NCI-H2196 treated with DMSO at 0.1 percent for 48 hours (cell line): ENCODE results near the gene SPAM1.
"Not testable (repeated sequence)": the region's sequence is repeated elsewhere in the genome, so short reads cannot be mapped to it uniquely, and the experiment has no call there.

Source experiments
- DNase-seq: peaks from one replicate; lab custom pipeline; 2025; ENCODE audit not compliant: unreplicated experiment; lab: John Stamatoyannopoulos, UW

The SPAM1 gene, protein sequence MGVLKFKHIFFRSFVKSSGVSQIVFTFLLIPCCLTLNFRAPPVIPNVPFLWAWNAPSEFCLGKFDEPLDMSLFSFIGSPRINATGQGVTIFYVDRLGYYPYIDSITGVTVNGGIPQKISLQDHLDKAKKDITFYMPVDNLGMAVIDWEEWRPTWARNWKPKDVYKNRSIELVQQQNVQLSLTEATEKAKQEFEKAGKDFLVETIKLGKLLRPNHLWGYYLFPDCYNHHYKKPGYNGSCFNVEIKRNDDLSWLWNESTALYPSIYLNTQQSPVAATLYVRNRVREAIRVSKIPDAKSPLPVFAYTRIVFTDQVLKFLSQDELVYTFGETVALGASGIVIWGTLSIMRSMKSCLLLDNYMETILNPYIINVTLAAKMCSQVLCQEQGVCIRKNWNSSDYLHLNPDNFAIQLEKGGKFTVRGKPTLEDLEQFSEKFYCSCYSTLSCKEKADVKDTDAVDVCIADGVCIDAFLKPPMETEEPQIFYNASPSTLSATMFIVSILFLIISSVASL

DNA sequence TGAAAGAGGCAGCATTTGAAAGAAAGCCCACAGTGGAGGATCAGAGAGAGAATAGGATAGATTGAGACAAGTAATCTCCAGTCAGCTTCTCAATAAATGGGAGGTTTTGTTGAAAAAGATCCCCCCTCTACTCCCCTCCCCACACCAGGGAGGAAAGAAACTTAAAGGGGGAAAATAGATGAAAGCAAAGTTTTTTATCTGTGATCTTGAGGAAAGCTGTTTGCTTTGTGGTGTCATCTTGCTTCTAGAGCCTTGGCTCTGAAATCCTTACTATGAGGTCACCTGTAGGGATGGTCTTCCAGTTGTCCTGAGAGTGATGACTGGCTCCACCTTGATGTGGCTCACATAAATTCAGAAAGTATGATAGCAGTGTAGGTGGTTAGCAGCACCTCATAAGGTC, at the start of gene SPAM1:
TSS of gene SPAM1 (plus strand) at position 301 of the 400 bp plus-strand sequence. CDS start 28,330 bp downstream, outside the sequence.
- no peak for DNase-seq

DNA sequence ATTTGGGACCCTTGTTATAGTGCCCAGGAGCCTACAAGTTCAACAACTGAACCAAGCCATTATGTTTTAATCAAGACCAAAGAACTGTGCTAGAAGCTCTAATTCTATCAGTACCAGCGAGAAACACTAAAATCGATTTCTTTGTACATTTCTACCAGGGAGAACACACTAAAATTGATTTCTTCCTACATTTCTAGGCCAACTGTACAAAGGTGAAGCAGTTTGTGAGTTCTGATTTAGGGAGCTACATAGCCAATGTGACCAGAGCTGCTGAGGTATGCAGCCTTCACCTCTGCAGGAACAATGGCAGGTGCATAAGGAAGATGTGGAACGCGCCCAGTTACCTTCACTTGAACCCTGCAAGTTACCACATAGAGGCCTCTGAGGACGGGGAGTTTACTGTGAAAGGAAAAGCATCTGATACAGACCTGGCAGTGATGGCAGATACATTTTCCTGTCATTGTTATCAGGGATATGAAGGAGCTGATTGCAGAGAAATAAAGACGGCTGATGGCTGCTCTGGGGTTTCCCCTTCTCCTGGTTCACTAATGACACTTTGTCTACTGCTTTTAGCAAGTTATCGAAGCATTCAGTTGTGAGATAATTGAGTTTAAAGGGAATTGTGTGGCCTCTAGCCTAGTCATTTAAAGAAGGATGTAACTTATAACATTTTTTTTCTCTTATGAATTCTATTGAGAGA, 48.3 kb upstream of the SPAM1 start:
- no peak for DNase-seq

DNA sequence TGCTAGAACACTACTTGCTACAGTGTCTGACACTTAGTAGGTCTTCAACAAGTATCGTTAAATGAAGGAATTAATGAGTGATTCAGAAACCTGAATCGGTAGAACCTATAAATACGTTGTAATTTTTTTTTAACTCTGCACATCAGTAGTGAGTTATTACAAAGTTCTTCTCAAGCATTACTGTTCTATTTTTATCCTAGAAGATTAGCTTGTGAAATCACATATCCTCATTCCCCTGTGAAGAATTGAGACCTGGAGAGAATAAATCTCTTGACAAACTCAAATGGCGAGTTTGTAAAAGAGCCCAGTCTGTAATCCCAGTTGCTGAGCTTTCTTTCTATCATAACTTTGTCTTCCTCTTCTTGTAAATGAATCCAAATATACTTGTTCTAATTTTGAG, 45.4 kb upstream of the SPAM1 start:
- no peak for DNase-seq

DNA sequence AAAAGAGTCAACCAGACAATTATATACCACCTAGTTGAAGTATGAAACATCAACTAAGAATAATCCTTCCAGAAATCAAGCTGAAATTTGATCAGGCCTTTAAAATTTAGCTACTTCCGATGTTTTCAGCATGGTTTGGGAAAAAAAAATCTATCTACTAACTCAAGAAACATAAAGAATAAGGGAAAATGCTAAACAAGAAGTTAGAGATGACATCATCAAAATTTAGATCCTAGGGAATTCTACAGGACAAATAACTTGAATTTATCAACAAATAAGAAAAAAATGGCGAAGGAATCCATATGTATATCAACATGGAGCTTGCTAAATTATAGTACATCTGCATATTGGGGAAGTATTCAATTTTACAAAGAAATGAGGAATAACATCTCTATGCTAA, 43.7 kb upstream of the SPAM1 start:
- no peak for DNase-seq

DNA sequence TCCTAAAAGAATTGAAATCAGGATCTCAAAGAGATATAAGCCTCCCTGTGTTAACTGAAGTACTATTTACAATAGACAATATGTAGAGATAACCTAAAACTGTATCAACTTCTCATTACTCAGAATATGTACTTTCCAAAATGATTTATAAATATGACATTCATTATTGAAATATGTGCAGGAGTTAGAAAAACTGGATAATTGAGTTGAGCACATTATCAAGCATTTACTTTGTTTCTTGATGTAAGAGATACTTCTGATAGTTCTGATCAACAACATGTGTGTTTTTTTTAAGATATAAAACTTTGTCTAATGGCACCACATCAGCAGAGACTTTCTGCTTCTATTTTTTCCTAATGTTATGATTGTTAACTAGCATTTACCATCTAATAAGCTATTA, 41.9 kb upstream of the SPAM1 start:
- DNase-seq = no peak

DNA sequence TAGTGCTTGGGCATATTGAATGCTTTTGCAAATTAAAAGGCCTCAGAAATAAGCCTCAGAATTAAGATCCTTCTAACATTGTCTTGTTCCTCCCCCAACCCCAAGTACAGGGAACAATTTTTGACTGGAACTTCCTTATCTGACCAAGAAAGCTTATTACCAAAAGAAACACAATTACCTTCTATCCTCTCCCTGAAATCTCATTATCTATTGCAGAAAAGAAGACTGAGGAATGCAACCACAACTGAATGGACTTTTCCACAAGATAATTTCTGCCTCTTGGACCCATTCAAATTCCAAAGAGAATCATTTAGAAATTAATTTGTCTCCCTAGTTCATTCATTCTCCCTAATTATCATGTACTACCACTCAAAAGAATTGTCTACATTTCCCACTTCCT, 36.8 kb upstream of the SPAM1 start:
- no peak for DNase-seq

DNA sequence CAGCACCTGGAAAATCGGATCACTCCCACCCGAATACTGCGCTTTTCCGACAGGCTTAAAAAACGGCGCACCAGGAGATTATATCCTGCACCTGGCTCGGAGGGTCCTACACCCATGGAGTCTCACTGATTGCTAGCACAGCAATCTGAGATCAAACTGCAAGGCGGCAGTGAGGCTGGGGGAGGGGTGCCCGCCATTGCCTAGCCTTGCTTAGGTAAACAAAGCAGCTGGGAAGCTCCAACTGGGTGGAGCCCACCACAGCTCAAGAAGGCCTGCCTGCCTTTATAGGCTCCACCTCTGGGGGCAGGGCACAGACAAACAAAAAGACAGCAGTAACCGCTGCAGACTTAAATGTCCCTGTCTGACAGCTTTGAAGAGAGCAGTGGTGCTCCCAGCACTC, 30.3 kb upstream of the SPAM1 start:
- DNase-seq = not testable (repeated sequence)

DNA sequence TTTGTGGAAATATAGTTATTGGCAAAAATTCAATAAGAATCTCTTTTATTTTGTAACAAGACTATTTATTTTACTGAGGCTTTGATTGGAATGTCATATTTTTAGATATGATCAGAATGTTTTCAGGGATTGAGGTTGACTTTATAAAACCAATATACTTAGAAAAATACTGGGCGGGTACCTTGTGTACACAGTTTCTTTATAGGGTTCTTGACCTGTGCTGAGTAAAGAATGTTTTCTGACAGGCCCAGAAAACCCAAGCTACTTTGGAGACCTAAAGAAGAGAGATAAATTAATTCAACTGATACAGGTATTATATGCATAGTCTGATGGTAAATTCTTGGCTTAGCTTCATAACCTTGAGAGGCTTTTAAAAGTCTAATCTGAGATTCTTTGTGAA, 23.9 kb upstream of the SPAM1 start:
- DNase-seq = no peak

DNA sequence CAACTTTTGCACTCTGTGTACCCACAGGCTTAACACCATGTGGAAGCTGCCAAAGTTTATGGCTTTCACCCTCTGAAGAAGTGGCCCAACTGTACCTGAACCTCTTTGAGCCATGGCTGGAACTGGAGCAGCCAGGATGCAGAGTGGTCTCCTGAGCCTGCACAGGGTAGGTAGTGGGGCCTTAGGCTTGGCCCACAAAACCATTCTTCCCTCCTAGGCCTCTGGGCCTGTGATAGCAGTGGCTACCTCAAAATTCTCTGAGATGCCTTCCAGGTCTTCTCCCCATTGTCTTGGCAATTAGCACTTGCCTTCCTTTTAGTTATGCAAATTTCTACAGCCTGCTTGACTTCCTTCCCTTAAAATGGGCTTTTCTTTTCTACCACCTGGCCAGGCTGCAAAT, 19.3 kb upstream of the SPAM1 start:
- no peak for DNase-seq

DNA sequence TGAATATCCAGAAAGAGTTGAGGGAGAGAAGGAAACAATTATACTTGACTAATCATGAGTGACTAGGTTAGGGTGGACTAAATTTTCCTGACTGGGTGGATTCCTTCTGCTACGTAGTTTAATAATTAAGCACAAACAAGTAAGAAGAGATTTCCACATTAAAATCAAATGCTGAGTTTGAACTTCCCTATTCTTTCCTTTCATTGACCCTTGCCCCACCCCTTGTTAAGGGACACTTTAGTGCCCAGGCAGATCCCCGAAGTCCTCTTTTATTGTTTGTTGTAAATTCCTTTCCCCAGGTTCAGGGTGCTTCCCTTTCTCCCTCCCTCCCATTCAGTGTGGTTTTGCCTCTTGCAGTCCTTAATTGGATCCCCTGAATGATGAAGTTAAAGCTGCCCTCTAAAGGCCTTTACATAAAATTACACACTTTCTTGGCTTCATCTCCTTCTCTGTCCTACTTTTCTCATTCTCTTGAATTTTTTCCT, 8.8 kb upstream of the SPAM1 start:
- DNase-seq = no peak

DNA sequence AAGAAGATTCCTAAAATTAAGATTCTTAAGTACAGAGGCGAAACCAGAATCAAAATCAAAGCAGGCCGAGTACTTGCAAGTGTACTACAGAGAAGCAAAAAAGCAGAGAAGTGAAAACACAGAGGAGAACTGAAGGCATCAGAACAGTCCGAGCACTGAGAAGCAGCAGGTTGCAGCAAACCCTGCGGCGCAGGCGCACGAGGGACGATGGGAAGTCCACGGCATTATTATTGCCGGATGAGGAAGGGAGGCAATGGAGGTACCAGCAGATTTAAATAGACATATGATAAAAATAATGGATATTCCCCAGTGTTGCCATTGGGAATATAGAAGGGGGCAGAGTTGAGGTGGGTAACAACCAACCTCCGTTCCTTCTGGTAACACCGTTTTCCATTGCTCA, 7.2 kb upstream of the SPAM1 start:
- DNase-seq = no peak

DNA sequence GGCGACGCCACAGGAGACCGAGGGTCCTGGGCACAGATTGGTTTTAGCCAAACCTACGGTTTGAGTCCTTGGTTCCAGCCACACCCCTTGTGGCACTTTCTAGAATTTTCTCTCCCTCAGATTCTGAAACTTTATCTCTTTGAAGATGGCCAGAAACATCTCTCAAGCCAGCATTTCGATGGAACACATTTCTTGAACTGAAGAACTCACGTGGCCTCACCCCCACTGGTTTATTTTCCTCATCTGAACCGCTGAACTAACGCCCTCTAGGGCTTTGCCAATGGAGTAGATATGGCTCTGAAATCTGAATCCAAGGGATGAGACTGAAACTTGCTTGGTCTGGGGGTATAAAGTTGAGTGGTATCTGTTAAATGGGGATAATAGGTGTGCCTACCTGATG, 6.7 kb upstream of the SPAM1 start:
- DNase-seq = no peak

DNA sequence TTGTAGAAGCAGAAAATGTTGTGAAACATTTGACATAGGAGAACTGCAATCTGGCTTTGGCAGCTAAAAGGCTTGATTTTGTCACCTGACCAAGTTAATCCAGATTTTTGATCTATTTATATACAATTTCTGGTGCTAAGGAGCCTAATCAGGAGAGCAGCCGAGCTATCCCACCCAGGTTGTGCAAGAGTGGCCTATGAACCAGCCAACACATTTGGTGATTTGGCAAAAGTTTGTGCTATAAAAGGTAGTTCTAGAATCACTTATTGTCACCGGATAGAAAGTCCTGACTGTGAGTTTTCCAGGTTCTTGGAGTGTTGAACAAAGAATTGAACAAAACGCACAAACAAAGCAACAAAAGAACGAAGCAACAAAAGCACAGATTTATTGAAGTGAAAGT, 1.4 kb upstream of the SPAM1 start:
- DNase-seq = no peak

DNA sequence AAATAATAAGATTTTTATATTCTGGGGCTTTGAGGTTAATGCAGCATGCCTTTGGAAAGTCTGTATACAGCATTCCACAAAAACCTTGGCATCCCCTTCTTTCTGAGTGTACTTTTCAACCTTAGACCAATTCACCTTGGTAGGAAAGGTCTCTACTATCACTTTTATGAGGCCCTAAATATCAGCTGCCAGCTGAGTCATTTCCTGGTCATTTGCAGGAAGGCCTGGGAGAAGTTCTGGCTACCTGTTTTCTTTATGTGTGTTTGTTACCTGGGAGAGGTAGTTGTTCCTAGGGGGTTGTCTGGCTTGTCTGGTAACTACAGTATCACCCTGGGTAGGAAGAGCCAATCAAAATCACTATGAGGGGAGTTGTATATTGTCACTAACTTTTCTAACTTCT, 4.1 kb downstream of the SPAM1 start:
- no peak for DNase-seq

DNA sequence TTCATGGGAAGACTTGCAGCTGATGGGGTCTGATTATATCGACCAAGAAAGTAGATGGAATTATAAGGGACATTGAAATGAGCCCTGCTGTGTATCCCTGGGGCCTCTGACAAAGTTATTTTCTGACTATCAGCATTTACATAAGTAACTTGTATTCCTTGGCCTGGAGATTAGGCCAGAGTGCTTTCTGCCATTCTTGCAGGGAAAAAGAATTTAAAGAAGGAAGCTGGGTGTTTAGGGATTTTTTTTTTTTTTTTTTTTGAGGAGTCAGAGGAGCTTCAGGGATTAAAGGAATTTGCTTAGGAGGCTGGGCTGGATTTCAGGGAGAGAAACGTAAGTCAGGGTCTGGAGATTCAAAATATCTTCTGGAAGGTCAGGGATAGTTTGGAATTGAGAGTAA, 4.6 kb downstream of the SPAM1 start:
- no peak for DNase-seq

DNA sequence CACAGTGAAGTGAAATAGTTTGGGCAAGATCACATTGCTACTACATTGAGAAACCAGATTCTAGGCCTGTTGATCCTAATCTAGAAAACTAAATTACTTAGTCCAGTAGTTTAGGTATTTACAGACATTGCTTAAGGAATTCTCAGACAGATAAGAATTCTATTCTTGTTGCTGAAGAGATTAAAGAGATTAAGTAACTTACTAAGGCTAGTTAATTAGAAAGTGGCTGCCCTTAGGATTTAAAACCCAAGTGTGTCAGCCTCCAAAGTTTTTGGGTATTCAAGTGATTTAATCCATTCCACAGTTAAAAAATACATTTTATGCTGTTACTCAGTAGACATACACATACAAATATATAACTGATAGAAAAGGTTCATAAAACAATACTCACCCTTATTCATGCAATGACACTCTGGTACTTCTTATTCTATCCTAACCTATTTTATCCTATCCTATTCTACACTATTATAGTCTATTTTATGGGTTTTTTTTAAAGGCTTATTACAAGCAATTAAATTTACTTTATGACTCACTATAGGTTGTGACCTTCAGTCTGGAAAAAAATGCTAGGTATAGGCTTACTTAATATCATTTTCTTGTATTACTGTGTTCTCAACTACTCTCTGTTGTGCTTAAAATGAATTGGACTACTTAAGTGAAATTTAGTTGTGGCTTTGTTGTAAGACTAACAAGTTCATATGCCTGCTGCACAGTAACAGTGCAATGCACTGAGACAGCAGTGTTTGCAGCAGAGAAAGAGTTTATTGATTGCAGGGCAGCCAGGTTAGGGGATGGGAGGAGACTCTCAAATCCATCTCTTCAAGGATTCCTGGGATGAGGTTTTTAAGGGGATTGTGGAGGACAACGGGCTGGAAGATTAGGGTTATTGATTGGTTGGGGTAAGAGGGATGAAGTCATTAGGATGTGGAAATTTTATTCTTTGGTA, 10.7 kb downstream of the SPAM1 start:
- no peak for DNase-seq

DNA sequence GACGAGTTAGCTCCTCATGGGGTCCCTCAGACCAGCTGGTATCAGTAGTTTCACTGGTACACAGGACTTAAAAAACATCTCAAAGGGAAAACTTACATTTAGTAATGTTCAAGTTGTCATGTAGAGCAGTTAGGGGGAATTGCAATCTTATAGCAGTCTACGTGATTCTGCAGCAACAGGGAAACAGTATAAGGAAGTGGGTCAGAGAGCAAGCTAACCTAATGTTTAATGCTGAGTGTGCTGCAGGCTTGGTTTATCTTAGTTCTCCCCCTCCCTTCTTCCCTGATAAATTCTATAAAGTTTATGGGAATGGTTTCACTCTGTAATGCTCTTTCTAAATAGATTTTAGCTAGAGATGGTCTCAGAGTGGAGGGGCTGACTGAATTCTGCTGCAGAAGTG, 11.3 kb downstream of the SPAM1 start:
- no peak for DNase-seq

DNA sequence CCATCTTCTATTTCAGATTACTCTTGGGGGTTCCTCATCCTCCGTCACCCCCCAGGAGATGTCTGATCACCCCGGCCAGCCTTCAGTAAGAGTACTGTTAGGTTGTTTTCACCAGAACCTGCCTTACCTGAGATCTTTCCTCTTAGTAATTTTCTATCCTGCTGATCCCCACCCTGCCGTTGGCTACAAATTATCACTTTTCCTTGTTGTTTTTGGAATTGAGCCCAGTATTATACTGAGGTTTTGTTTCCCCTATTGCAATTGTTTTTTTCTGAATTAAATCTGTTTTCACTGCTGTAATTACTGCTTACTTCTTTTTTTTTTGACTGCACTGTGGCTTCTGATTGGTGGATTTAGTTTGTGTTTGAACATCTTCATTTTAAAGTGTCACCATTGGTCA, 14.7 kb downstream of the SPAM1 start:
- no peak for DNase-seq

DNA sequence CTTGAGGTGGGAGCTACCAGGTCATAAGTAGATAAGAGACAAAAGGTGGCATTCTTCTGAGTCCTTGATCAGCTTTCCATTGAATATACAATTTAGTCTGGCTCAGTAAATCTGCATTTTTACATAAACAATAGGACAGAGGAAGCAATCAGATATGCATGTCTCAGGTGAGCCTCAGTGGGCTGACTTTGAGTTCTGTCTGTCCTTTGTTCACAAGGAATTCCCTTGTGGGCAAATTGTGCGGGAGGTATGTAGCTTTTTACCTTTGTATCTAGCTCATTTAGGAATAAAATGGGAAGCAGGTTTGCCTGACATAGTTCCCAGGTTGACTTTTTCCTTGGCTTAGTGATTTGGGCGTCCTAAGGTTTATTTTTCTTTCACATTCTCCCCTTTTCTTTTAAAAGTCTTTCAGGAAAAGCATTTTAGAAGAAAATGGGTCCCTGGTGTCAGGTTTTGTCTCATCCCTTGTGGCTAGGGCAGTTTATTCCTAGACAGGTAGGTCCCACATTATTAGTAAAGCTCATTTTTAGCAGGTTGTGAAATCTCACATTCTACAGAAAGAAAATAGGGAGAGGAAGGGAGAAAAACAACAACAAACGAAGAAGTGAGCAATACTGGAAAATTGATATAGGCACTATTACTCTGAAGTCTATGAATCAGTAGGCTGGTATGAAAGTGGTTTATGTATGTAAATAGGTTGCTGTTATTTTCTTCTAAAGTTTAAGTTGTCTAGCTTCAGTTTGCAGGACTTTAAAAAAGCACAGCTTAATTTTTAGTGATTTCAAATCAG, 16.5 kb downstream of the SPAM1 start:
- no peak for DNase-seq

DNA sequence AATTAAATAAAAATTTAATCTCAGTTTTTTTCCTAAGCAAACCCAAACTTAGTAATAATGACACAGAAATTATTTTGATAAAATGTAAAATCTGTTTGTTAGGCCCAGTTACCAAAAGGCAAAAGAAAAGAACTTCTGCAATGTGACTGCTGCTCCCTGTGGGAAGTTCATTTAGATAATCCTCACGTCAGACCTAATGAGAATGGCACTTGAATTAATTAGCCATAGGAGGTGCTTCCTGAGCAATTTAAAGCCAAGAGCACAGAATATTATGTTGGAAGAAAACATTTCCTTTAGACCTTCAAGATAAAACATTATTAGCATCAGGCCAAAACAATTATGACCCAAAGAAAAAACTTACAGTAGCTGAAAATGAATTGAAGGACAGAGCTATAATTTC, 19.4 kb downstream of the SPAM1 start:
- no peak for DNase-seq
